K562 (cell line): Measurements from ENCODE around the gene CBX3. TPM values are rescaled to one million over a fixed set of nuclear protein-coding genes. Genes with fewer than 3 reads are reported as not detected.

Experiments used
- BACH1 ChIP-seq: fragments of 200-800 bp; sonication (Bioruptor generic); IDR thresholded peaks from 2 replicates; pipeline ENCODE4 v1.6.1; 2016; ENCODE audit warnings: missing genetic modification characterization, missing compliant biosample characterization
- BRCA1 ChIP-seq, 2 experiments: fragments of 450-650 bp in 1 of 2; sonication (generic) in 1 of 2; formaldehyde crosslinking in 1 of 2; IDR thresholded peaks; 2 replicates each; pipeline versions ENCODE4 v1.5.0 to v1.6.1; 2017 to 2020; ENCODE audit warnings: mild to moderate bottlenecking in 1 of 2, missing genetic modification reagents in 1 of 2
- CSDE1 ChIP-seq, 2 experiments: fragments of 450-650 bp; IDR thresholded peaks; 2 replicates each; pipeline ENCODE4 v1.6.1; 2016; ENCODE audit warnings: mild to moderate bottlenecking in 1 of 2
- ERF ChIP-seq: fragments of 450-650 bp; formaldehyde crosslinking; IDR thresholded peaks from 2 replicates; pipeline ENCODE4 v1.4.0; 2020; ENCODE audit warnings: mild to moderate bottlenecking, mixed read lengths
- FOXA3 ChIP-seq, 2 experiments: fragments of 450-650 bp in 1 of 2; sonication (generic) in 1 of 2; formaldehyde crosslinking; IDR thresholded peaks in 1 of 2; conservative IDR thresholded peaks in 1 of 2; 2 replicates each; pipeline versions ENCODE4 v1.4.0 to v1.8.0; 2020 to 2022; ENCODE audit warnings: mild to moderate bottlenecking in 2 of 2, missing genetic modification reagents in 1 of 2
- HDAC8 ChIP-seq: fragments of 450-650 bp; IDR thresholded peaks from 2 replicates; pipeline ENCODE4 v1.6.1; 2016; ENCODE audit warnings: mild to moderate bottlenecking, missing genetic modification characterization, moderate library complexity, missing compliant biosample characterization
- MTA3 ChIP-seq: fragments of 450-650 bp; formaldehyde crosslinking; IDR thresholded peaks from 2 replicates; pipeline ENCODE4 v1.6.1; 2017; ENCODE audit warnings: mild to moderate bottlenecking, borderline replicate concordance
- NCOA4 ChIP-seq: fragments of 450-650 bp; IDR thresholded peaks from 2 replicates; pipeline ENCODE4 v1.6.1; 2018; ENCODE audit warnings: mild to moderate bottlenecking; ENCODE audit not compliant: partially characterized antibody
- SMARCE1 ChIP-seq: fragments of 450-650 bp; IDR thresholded peaks from 2 replicates; pipeline ENCODE4 v1.7.1; 2016; ENCODE audit warnings: mild to moderate bottlenecking
- TFAP4 ChIP-seq: sonication (generic); formaldehyde crosslinking; IDR thresholded peaks from 2 replicates; pipeline ENCODE4 v1.8.0; 2022; ENCODE audit warnings: missing genetic modification reagents, mild to moderate bottlenecking, moderate library complexity, borderline replicate concordance
- TGIF2 ChIP-seq: sonication (generic); formaldehyde crosslinking; IDR thresholded peaks from 2 replicates; pipeline ENCODE4 v1.8.1; 2022; ENCODE audit warnings: mild to moderate bottlenecking, missing genetic modification reagents, moderate library complexity
- ZBTB40 ChIP-seq, 2 experiments: fragments of 450-650 bp in 1 of 2; sonication (generic) in 1 of 2; formaldehyde crosslinking in 1 of 2; IDR thresholded peaks; 2 replicates each; pipeline versions ENCODE4 v1.7.1 to v1.9.0; 2016 to 2022; ENCODE audit warnings: inconsistent platforms in 1 of 2, mild to moderate bottlenecking in 1 of 2, missing genetic modification reagents in 1 of 2
- ZC3H11A ChIP-seq: IDR thresholded peaks from 2 replicates; pipeline ENCODE4 v1.6.1; 2012; ENCODE audit warnings: low read depth, low read length, improper control_type of control experiment
- ZC3H8 ChIP-seq: fragments of 450-650 bp; IDR thresholded peaks from 2 replicates; pipeline ENCODE4 v1.6.1; 2017
- ZNF212 ChIP-seq: fragments of 450-650 bp; formaldehyde crosslinking; IDR thresholded peaks from 2 replicates; pipeline ENCODE4 v1.4.0; 2020; ENCODE audit warnings: mild to moderate bottlenecking
- ZNF239 ChIP-seq: fragments of 250-450 bp; sonication (Bioruptor Pico); IDR thresholded peaks from 2 replicates; pipeline ENCODE4 v1.4.0; 2020; ENCODE audit warnings: mild to moderate bottlenecking
- ZNF316 ChIP-seq: fragments of 450-650 bp; IDR thresholded peaks from 2 replicates; pipeline ENCODE4 v1.6.1; 2016
- ZNF764 ChIP-seq: fragments of 250-450 bp; sonication (Bioruptor Pico); IDR thresholded peaks from 2 replicates; pipeline ENCODE4 v1.4.0; 2020; ENCODE audit warnings: low read depth, mild to moderate bottlenecking, moderate library complexity
- ZNF766 ChIP-seq: fragments of 200-800 bp; sonication (Bioruptor generic); conservative IDR thresholded peaks from 2 replicates; pipeline ENCODE4 v1.6.1; 2016; ENCODE audit warnings: missing genetic modification characterization, missing compliant biosample characterization
- polyA plus RNA-seq, 8 experiments: library from polyadenylated mRNA; depleted of rRNA in 4 of 8; stranded (reverse) in 5 of 8; unstranded in 3 of 8; fragments of >200 nt; fragmentation: Nextera tagmentation in 2 of 8; fragmentation: Illumina TruSeq in 1 of 8; extraction: Ambion mirVana in 2 of 8; extraction: Trizol in 1 of 8; gene quantifications; 2 replicates each; pipeline versions ENCODE4 v1.2.1 to v1.2.3, GENCODE V29; 2011 to 2014; ENCODE audit warnings: inconsistent platforms in 1 of 8, missing spikeins in 1 of 8
- total RNA-seq, 7 experiments: library from RNA; depleted of rRNA in 6 of 7; stranded (reverse); fragments of >200 nt in 6 of 7; fragmentation: Illumina TruSeq in 2 of 7; extraction: Trizol in 2 of 7; gene quantifications; 2 replicates each; pipeline versions ENCODE4 v1.2.1 to v1.2.3, GENCODE V29; 2011 to 2021; ENCODE audit warnings: low replicate concordance in 1 of 7

Gene CBX3
- total and polyA plus RNA-seq, 9 of the 15 experiments (the other 6 are each of a cell fraction or from before 2014, with no cell fraction given): 198 to 413 (median 328) TPM

- TF ChIP-seq ZNF764 (CRISPR knock-in tag) (peak; percentile 49; the same call in 1 of the 2 replicates), CSDE1 (IDR thresholded peaks at IDR 0.05) (peak in 1 of 2 experiments; percentile 80; a peak in 2 of 4 replicates), NCOA4 (no peak), MTA3 (no peak; the same call in 1 of the 2 replicates), ZNF316 (no peak), BACH1 (tag) (no peak), TGIF2 (CRISPR knock-in tag) (peak; percentile 77; the same call in 1 of the 2 replicates), ZC3H8 (no peak), ZNF239 (CRISPR knock-in tag) (no peak), ERF (CRISPR knock-in tag) (0 out of 2 replicates have a peak, but pooled peaks have one; percentile 8), HDAC8 (no peak), ZBTB40 (IDR thresholded peaks at IDR 0.05) (no peak; the same call in 1 of the 2 replicates), ZBTB40 (CRISPR knock-in tag; IDR thresholded peaks at IDR 0.05) (no peak; the same call in 1 of the 2 replicates), SMARCE1 (peak; percentile 87), FOXA3 (CRISPR knock-in tag; conservative IDR thresholded peaks at IDR 0.05 in 1 of 2, IDR thresholded peaks at IDR 0.05 in 1 of 2) (no peak), ZNF766 (CRISPR knock-in tag) (no peak), TFAP4 (peak; percentile 68; the same call in 1 of the 2 replicates), ZNF212 (CRISPR knock-in tag) (no peak), BRCA1 (IDR thresholded peaks at IDR 0.05) (no peak), BRCA1 (CRISPR knock-in tag; IDR thresholded peaks at IDR 0.05) (no peak), ZC3H11A (no peak)
Measured at GRCh38 chr7:26200444-26201246, 900 bp upstream of the CBX3 start, which contains the start of gene HNRNPA2B1 (continued).
